ENCODE data around the gene PRG3. TPM values are rescaled to one million over a fixed set of nuclear protein-coding genes. Genes with fewer than 3 reads are reported as not detected.
"Not testable (repeated sequence)": the region's sequence is repeated elsewhere in the genome, so short reads cannot be mapped to it uniquely, and the experiment has no call there.

Gene PRG3
- total RNA-seq, 1 donor from 2014 or later, result not detected

DNA sequence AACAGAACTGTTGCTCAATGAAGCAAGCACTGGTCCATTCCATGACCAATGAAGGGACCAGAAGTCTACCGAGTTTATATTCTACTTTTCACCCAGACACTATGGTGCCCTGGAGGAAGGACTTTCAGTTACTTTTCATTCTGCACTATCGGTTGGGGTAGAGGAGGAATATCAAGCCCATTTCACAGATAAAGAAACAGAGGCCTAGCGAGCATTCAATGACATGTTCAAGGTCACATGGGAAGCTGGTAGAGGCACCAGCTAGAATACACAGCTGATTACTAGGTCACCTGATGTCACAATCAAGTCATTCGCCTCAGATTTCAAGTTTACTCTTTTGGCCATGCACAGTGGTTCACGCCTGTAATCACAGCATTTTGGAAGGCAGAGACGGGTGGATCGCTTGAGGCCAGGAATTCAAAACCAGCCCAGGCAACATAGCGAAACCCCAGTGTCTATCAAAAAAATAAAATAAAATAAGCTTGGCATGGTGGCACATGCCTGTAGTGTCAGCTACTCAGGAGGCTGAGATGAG is 27.1 kb upstream of the PRG3 start:
- Mint-ChIP-seq H3K36me3 (ENCODE audit: low read depth) (peaks cover 19% of the 10 kb centered on the region), H3K9me3 (no peaks in the 10 kb centered on the region), H3K4me3 (no peak overlapping the region), H3K4me1 (no peaks in the 10 kb centered on the region), H3K27me3 (ENCODE audit: low read depth) (no peaks in the 10 kb centered on the region), H3K27ac (ENCODE audit: unreplicated experiment) (no peak overlapping the region)
- no peak for DNase-seq (ENCODE audit: low read depth, low spot score)
- TF ChIP-seq, protein P1, sequence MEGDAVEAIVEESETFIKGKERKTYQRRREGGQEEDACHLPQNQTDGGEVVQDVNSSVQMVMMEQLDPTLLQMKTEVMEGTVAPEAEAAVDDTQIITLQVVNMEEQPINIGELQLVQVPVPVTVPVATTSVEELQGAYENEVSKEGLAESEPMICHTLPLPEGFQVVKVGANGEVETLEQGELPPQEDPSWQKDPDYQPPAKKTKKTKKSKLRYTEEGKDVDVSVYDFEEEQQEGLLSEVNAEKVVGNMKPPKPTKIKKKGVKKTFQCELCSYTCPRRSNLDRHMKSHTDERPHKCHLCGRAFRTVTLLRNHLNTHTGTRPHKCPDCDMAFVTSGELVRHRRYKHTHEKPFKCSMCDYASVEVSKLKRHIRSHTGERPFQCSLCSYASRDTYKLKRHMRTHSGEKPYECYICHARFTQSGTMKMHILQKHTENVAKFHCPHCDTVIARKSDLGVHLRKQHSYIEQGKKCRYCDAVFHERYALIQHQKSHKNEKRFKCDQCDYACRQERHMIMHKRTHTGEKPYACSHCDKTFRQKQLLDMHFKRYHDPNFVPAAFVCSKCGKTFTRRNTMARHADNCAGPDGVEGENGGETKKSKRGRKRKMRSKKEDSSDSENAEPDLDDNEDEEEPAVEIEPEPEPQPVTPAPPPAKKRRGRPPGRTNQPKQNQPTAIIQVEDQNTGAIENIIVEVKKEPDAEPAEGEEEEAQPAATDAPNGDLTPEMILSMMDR (conservative IDR thresholded peaks at IDR 0.05), result no peak

DNA sequence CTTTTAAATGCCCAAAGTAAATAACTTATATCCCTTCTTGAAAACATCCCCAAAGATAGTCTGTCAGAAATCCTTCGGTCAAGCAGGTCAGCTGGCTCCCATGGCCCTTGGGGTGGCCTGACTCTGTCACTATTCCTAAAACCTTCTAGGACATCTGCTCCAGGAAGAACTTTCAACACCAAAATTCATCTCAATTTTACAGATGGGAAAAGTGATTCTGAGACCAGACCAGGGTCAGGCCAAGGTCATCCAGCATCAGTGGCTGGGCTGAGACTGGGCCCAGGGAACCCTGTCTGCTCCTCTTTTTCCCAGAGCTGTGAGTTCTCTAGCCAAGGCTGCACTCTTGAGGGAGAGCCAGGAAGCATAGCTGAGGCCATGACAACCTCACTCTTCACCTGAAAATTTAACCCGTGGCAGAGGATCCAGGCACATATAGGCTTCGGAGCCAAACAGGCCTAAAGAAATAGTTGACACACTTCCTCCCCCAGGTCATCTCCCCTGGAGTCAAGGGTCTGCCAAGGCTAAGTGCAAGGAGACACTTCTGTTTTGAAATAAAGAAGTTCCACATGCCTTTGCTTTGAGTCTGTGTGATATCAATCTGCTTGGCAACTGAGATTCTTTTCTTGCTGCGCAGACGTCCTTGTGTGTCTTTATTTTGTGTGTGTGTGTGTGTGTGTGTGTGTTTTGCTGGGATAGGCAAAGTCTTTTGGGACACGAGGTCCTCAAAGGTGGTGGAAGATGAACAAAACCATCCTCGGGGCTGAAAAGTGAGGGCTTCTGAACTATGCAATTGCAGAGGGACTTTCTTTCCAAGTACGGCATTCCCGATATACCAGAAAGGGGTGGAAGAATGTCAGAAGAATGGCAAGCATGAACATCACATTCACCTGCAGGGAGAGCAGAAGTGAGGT is 26.3 kb upstream of the PRG3 start:
- Mint-ChIP-seq H3K36me3 (ENCODE audit: low read depth) (peaks cover 19% of the 10 kb centered on the region), H3K27me3 (ENCODE audit: low read depth) (peaks cover 6% of the 10 kb centered on the region), H3K4me3 (no peak overlapping the region)

DNA sequence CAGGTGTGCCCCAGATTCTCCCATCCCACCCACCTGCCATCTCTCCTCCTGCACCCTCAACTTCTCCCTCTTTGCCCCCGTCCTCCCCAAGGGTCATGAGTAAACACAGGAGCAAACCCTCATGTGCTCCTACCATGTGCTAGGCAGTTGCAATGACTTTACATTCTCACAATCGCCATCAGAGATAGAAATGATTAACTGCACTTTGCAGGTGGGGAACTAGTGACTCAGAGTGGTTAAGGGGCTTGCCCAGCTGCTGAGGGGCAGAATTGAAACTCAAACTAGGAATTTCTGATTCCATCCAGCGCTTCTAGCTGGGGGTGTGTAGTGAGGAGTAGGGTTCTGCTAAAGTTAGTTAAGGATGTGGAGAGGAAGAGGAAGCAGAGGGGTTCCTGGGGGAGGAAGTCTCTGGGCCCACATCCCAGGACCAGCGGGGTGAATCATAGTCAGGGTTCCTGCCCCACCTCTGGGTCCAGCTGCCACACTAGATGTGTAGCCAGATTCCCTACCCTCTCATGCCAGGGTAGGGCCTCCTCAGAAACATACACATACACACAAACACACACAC is 25.5 kb upstream of the PRG3 start:
- peaks cover 6% of the 10 kb centered on the region for H3K27me3 Mint-ChIP-seq (ENCODE audit: low read depth)
- DNase-seq (ENCODE audit: low read depth, low spot score), result no peak
- H3K9me3 Mint-ChIP-seq, result no peaks in the 10 kb centered on the region
- H3K4me3 Mint-ChIP-seq, result no peak overlapping the region
- H3K36me3 Mint-ChIP-seq (ENCODE audit: low read depth), result peaks cover 19% of the 10 kb centered on the region
- TF ChIP-seq, protein P1 (conservative IDR thresholded peaks at IDR 0.05), result no peak
- H3K4me1 Mint-ChIP-seq, result no peaks in the 10 kb centered on the region
- H3K27ac Mint-ChIP-seq (ENCODE audit: unreplicated experiment), result no peak overlapping the region

More for the DNA sequence above, 26.3 kb upstream of the PRG3 start:
- H3K9me3 Mint-ChIP-seq, result no peaks in the 10 kb centered on the region
- H3K27ac Mint-ChIP-seq (ENCODE audit: unreplicated experiment), result no peak overlapping the region
- H3K4me1 Mint-ChIP-seq, result no peaks in the 10 kb centered on the region
- TF ChIP-seq, protein P1 (conservative IDR thresholded peaks at IDR 0.05), result no peak
- no peak for DNase-seq (ENCODE audit: low read depth, low spot score)

DNA sequence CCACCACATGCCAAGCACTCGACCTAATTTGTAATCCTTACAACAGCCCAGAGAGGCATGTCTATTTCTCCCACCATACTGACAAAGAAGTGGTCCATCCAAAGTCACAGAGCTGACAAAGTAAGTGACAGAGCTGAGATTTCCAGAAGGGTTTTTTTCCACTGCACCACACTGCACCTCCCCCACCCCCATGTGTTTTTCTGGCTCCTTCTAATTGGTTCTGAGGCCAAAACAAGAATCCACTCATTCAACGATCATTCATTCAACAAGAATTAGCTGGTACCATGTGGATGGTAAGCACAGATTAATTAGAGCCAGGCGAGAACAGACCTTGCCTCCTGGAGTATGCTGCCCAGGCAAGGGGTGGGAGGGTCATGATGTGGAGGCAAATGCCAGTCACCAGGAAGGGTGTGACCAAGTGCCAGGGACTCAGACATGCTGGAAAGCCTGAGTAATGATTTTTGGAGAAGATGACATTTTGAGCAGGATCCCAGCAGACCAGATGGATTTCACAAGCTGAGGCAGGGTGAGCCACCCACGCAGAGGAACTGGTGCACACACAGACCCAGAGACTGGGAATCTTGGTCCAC is 24.4 kb upstream of the PRG3 start:
- Mint-ChIP-seq H3K27ac (ENCODE audit: unreplicated experiment) (no peak overlapping the region), H3K36me3 (ENCODE audit: low read depth) (peaks cover 15% of the 10 kb centered on the region), H3K4me1 (no peaks in the 10 kb centered on the region), H3K9me3 (no peaks in the 10 kb centered on the region), H3K27me3 (ENCODE audit: low read depth) (peaks cover 14% of the 10 kb centered on the region), H3K4me3 (no peak overlapping the region)
- DNase-seq (ENCODE audit: low read depth, low spot score), result no peak
- TF ChIP-seq, protein P1 (conservative IDR thresholded peaks at IDR 0.05), result no peak

DNA sequence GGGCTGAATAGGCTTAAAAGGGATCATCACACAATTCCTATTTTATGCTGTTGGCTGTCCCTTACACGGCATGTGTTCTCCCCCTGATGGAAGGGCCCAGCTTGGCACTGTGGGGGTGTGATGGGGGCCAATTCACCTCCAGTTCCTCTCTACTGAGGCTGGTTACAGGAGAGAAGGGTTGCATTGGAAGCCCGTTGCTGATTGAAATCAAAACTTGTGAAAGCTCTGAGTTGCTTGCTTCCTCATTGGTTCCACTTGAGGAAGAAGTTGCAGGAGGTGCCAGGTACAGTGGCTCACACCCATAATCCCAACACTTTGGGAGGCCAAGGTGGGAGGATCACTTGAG is 22.8 kb upstream of the PRG3 start:
- Mint-ChIP-seq H3K27me3 (ENCODE audit: low read depth) (peaks cover 14% of the 10 kb centered on the region), H3K4me3 (no peak overlapping the region), H3K4me1 (no peaks in the 10 kb centered on the region), H3K36me3 (ENCODE audit: low read depth) (peaks cover 6% of the 10 kb centered on the region), H3K27ac (ENCODE audit: unreplicated experiment) (no peak overlapping the region), H3K9me3 (no peaks in the 10 kb centered on the region)
- no peak for DNase-seq (ENCODE audit: low read depth, low spot score)
- TF ChIP-seq, protein P1 (conservative IDR thresholded peaks at IDR 0.05), result no peak

DNA sequence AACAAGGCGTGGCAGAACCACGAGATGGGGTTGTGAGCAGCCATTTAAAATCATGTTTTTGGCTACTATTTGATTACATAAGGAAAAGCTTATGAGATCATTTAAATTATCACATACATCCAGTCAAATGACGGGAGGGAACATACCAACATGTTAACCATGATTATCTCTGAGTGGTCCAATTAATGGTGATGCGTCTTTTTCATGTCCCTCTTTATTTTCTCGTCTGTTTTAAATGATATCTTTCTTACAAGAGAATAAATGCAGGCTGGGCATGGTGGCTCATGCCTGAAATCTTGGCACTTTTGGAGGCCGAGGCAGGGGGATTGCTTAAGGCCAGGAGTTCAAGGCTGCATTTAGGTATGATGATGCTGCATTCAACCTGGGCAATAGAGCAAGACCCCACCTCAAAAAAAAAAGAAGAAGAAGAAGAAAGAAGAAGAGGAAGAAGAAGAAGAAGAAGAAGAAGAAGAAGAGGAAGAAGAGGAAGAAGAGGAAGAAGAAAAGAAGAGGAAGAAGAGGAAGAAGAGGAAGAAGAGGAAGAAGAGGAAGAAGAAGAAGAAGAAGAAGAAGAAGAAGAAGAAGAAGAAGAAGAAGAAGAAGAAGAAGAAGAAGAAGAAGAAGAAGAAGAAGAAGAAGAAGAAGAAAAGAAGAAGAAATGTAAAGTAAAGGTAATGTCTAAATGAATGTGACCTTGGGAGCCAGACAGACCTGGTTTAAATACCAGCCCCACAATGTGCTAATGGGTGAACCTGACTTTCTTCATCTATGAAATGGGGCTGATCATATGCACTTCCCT is 22.3 kb upstream of the PRG3 start:
- H3K27ac Mint-ChIP-seq (ENCODE audit: unreplicated experiment); H3K9me3 Mint-ChIP-seq; H3K4me1 Mint-ChIP-seq; H3K4me3 Mint-ChIP-seq; DNase-seq (ENCODE audit: low read depth, low spot score); H3K36me3 Mint-ChIP-seq (ENCODE audit: low read depth): not testable (repeated sequence)
- peaks cover 14% of the 10 kb centered on the region for H3K27me3 Mint-ChIP-seq (ENCODE audit: low read depth)

Data from neural crest cell (in vitro differentiated cells).